Measurements from ENCODE around the gene SPATA2. TPM values are rescaled to one million over a fixed set of nuclear protein-coding genes. Genes with fewer than 3 reads are reported as not detected.
A peak's percentile ranks its signal among the peaks of the same experiment; 100 is the strongest.

Gene SPATA2
- total RNA-seq, 1 experiment from 2014 or later = 8.3 TPM

- H3K4me3 ChIP-seq = peak overlapping the region; percentile 95
- no peaks in the 10 kb centered on the region for H3K27me3 ChIP-seq
- H3K27ac ChIP-seq = peak overlapping the region; percentile 99
- H3K9me3 ChIP-seq (replicated peaks) = no peaks in the 10 kb centered on the region
- peaks cover 4% of the 10 kb centered on the region for H3K4me1 ChIP-seq
- no peaks in the 10 kb centered on the region for H3K36me3 ChIP-seq
- DNase-seq = no peak
Measured at GRCh38 chr20:49915118-49915379, 280 bp downstream of the SPATA2 start.

DNA sequence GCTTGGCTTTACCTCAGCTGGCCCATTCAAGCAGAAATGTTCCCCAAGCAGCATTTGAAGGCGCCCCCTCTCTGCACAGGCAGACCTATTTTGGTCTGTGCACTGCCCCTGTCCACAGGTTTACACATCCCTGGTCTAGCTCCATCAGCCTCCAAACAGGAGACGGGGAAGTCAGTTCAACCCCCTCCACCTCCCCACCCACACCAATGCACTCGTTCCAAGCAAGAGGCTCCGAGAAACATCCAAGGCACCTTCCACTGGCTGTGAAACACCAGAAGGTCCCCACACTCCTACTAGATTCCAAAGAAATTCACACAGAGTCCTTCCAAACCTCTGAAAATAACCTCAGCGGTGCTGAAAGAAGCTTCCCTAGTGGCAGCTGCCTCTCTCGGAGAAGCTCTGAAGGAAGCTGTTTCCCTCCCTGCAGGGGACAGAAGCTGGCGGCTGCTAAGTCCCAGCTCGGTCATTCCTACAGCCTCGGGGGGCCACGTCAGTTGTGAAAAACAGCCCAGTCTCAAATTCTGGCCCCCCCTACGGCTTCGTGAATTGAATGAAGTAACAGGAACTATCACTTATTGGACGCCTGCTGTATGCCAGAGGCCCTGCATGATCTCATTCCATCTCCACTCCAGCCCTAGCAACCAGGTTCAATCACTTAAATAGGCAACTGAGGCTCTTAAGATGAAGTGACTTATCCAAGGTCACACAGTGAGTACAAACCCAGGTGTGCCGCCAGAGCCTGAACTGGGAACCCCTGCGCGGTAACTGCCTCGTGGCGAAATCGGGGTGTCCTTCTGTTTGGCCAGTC is 815 bp downstream of the SPATA2 start:
- no peaks in the 10 kb centered on the region for H3K9me3 ChIP-seq (replicated peaks)
- peak overlapping the region; percentile 95 for H3K4me3 ChIP-seq
- no peak overlapping the region; the same call in 1 of the 2 replicates for H3K27ac ChIP-seq
- H3K36me3 ChIP-seq = no peaks in the 10 kb centered on the region
- no peaks in the 10 kb centered on the region for H3K27me3 ChIP-seq
- H3K4me1 ChIP-seq = peaks cover 4% of the 10 kb centered on the region
- DNase-seq = peak in 1 of 2 experiments; percentile 36

DNA sequence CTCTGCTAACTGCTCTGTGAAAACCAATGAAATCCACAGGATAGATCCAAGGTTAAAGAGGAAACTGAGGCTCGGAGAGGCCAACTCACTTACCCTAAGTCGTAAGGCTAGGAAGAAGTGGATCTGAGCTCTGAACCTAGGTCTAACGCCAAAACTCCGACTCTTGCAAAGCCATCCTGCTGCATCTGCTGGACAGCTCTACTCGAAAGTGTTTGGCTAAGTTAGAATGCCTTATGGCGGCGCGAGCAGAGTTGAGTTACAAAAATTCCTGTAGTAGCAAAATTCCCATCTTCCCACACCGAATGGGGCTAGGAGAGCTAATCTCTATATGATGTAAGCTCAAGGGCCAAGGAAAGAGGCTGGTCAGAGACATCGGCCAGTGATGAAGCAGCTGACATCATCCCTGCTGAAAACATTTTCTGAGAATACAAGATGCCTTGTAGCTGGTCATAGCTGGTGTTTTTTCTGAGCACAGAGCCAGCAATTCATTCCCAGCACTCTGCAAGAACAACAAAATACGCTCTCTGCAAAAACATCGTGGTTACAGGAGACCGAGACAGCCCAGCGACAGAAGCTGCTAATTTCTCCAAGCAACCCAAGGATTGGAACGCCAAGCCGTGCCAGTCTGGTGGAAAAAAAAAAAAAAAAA is 1.8 kb downstream of the SPATA2 start:
- Histone ChIP-seq H3K27me3 (no peaks in the 10 kb centered on the region), H3K27ac (no peak overlapping the region), H3K9me3 (replicated peaks) (no peaks in the 10 kb centered on the region), H3K36me3 (peaks cover 6% of the 10 kb centered on the region; the same call in 1 of the 2 replicates), H3K4me1 (peaks cover 4% of the 10 kb centered on the region), H3K4me3 (no peak overlapping the region)
- DNase-seq = no peak

DNA sequence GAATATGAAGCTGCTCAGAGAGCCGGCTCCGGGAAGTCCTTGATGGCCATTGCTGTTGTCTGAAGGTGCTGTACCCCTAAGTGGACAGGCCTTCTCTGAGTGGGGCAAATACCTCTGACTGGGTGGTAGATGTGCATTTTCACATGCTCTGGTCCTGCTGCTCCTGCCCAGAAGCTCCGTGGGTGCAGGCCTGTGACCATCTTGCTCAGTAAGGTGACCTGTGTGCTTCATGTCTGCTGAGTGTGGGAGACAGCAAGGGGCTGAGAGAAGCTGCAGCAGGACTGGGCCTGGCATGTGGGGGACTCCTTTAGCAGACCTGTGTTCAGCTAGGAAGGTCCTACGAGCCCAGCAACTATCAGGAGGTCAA is 5.0 kb downstream of the SPATA2 start:
- H3K36me3 ChIP-seq = peaks cover 28% of the 10 kb centered on the region
- no peaks in the 10 kb centered on the region for H3K27me3 ChIP-seq
- H3K4me3 ChIP-seq = no peak overlapping the region
- H3K9me3 ChIP-seq (replicated peaks) = no peaks in the 10 kb centered on the region
- no peak for DNase-seq
- H3K27ac ChIP-seq = no peak overlapping the region
- H3K4me1 ChIP-seq = no peaks in the 10 kb centered on the region

DNA sequence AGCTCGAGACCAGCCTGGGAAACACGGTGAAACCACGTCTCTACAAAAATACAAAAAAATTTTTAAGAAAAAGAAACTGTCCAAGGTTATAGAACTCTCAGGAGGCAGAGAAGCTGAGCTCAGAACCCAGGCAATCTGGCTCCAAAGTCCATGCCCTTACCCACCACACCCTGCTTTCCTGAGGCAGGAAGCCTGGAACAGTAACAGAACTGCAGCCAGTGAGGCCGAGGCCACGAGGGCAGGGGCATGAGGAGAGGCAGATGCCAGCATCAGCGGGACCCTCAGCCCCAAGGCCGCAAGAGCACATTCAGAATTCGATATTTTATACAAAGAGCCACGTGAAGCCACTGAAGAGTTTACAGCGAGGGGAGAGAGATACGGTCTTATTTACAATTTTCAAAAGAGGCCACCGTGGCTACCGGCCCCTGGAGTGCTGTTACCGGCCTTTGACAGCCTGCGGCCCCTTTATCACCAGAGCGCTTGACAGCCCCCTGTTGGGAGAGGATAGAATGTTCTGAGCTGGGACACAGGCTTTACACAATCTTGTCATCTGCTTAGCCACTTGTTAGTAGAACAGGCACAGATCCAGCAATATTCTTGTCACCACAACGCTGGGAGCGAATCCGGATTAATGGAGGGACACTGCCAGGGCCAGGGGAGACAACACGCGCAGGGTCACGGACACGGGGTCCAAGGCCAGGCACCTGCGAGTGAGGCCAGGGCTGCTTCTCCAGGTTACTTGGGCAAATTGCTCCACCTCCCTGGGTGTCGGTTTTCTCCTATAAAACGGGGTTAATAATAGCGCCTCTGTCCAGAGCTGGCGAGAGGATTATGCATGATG is 5.6 kb downstream of the SPATA2 start:
- Histone ChIP-seq H3K36me3 (peaks cover 34% of the 10 kb centered on the region), H3K9me3 (replicated peaks) (no peaks in the 10 kb centered on the region), H3K27me3 (no peaks in the 10 kb centered on the region), H3K4me1 (no peaks in the 10 kb centered on the region), H3K4me3 (no peak overlapping the region), H3K27ac (no peak overlapping the region)
- DNase-seq = peak in 1 of 2 experiments; percentile 49

GRCh38 chr20:49908258-49908565 is 7.1 kb downstream of the SPATA2 start:
- Histone ChIP-seq H3K9me3 (replicated peaks) (no peaks in the 10 kb centered on the region), H3K4me3 (no peak overlapping the region), H3K36me3 (peaks cover 44% of the 10 kb centered on the region), H3K27ac (no peak overlapping the region), H3K4me1 (no peaks in the 10 kb centered on the region), H3K27me3 (no peaks in the 10 kb centered on the region)
- no peak for DNase-seq

- H3K4me1 ChIP-seq = no peaks in the 10 kb centered on the region
- H3K36me3 ChIP-seq = peaks cover 46% of the 10 kb centered on the region
- no peaks in the 10 kb centered on the region for H3K27me3 ChIP-seq
- no peak overlapping the region for H3K4me3 ChIP-seq
- H3K9me3 ChIP-seq (replicated peaks) = no peaks in the 10 kb centered on the region
- no peak for DNase-seq
- H3K27ac ChIP-seq = no peak overlapping the region
Measured at GRCh38 chr20:49907405-49908257, 7.7 kb downstream of the SPATA2 start.

GRCh38 chr20:49906615-49907154 is 8.6 kb downstream of the SPATA2 start:
- Histone ChIP-seq H3K4me3 (no peak overlapping the region), H3K27me3 (no peaks in the 10 kb centered on the region), H3K9me3 (replicated peaks) (no peaks in the 10 kb centered on the region), H3K36me3 (peaks cover 46% of the 10 kb centered on the region), H3K4me1 (no peaks in the 10 kb centered on the region), H3K27ac (no peak overlapping the region)
- DNase-seq = no peak

GRCh38 chr20:49906101-49906604 is 9.2 kb downstream of the SPATA2 start:
- H3K9me3 ChIP-seq (replicated peaks) = no peaks in the 10 kb centered on the region
- H3K27ac ChIP-seq = no peak overlapping the region

DNA sequence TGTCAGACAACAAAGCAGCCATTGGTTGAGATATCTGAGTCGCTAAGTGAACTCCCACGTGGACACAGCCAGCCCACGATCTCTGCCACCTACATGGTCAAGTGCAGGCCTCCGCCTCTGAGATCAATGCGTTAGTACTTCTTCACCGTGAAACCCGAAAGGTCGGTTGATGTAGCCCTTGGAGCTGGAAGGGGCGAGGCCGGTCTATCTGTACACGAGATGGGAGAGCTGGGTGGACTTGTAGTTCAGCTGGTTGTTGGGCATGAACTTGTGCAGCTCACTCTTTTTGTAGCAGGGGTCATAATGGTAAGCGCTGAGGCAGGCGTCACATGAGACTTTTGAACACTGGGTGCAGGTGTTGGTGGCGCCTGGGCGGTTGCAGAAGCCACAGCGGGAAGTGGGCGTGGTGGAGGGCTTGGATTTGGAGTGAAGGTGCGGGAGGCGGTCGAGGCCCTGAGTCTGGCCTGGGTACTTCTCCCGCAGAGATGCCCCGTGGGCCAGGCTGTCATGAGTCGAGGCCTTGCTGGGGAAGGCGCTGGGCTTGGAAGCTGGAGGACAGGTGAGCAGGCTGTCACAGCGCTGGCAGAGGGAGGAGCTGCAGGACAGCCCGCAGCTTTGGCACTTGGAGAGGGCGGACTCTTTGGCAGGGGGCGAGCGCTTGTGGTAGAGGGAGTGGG is 9.8 kb downstream of the SPATA2 start:
- Histone ChIP-seq H3K4me3 (no peak overlapping the region), H3K36me3 (peaks cover 46% of the 10 kb centered on the region), H3K9me3 (replicated peaks) (no peaks in the 10 kb centered on the region), H3K27me3 (no peaks in the 10 kb centered on the region), H3K27ac (no peak overlapping the region), H3K4me1 (no peaks in the 10 kb centered on the region)
- no peak for DNase-seq

More at GRCh38 chr20:49906101-49906604, 9.2 kb downstream of the SPATA2 start:
- no peak overlapping the region for H3K4me3 ChIP-seq
- H3K36me3 ChIP-seq = peaks cover 46% of the 10 kb centered on the region
- H3K27me3 ChIP-seq = no peaks in the 10 kb centered on the region
- no peak for DNase-seq
- no peaks in the 10 kb centered on the region for H3K4me1 ChIP-seq

DNA sequence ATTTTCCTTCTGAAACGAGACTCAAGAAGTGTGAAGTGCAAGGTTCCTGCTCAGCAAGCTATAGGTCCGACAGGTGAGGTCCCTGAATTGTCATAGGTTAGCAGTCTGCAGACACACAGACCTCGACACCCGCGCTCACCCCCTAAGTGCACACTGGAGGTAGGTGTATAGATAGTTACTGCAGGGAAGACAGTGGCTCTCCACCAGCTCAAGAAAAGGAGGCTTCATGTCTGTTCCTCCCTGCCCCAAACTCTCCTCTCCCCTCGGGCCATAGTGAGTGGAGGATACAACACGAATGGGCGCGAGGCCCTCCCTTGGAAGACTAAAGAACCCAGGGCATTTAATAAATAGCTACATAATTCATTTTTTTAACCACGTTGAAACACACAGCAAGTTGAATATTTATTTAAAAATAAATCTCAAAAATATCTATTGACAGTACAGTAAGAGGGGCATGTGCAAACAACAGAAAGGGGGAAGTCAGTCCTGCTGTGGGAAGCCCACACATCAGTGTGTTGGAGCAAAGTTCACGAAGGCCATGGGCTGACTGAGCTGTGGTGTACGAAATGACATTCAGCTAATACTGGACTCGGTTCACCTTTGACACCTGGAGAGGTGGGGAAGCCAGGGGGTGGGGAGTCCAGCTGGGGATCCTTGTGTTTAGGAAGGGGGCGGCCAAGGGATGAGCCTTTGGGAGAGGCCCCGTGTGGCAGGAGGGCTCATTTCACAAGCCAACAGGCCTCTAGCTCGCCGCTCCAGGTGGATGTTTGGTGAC is 10.7 kb downstream of the SPATA2 start:
- DNase-seq = no peak
- Histone ChIP-seq H3K36me3 (peaks cover 46% of the 10 kb centered on the region), H3K27ac (no peak overlapping the region), H3K4me3 (no peak overlapping the region), H3K9me3 (replicated peaks) (no peaks in the 10 kb centered on the region), H3K4me1 (peaks cover 2% of the 10 kb centered on the region), H3K27me3 (no peaks in the 10 kb centered on the region)

- H3K4me3 ChIP-seq = no peak overlapping the region
- no peaks in the 10 kb centered on the region for H3K27me3 ChIP-seq
- H3K9me3 ChIP-seq (replicated peaks) = no peaks in the 10 kb centered on the region
- no peak overlapping the region for H3K27ac ChIP-seq
- peaks cover 30% of the 10 kb centered on the region for H3K36me3 ChIP-seq
- H3K4me1 ChIP-seq = peaks cover 4% of the 10 kb centered on the region
- no peak for DNase-seq
Measured at GRCh38 chr20:49901588-49901987, 13.7 kb downstream of the SPATA2 start.
